Subcutaneous abdominal adipose tissue (tissue), 5 donors: ENCODE results near the gene DCHS1.
"Not testable (repeated sequence)": the region's sequence is repeated elsewhere in the genome, so short reads cannot be mapped to it uniquely, and the experiment has no call there.

ENCODE experiments used
- H3K27ac ChIP-seq: one replicate; pipeline ENCODE4 v1.7.0; 2013; ENCODE audit warnings: low read depth, mild to moderate bottlenecking, inconsistent platforms, low read length, moderate library complexity
- H3K27me3 ChIP-seq, 5 donors: one replicate each; pipeline ENCODE4 v1.7.0; 2013; ENCODE audit warnings: low read length in 5 of 5, inconsistent platforms in 1 of 5; ENCODE audit not compliant: control insufficient read depth in 5 of 5, insufficient read depth in 4 of 5
- H3K36me3 ChIP-seq, 5 donors: one replicate each; pipeline ENCODE4 v1.7.0; 2013; ENCODE audit warnings: low read length in 5 of 5; ENCODE audit not compliant: control insufficient read depth in 5 of 5, insufficient read depth in 5 of 5
- H3K4me1 ChIP-seq, 5 donors: one replicate each; pipeline ENCODE4 v1.7.0; 2013; ENCODE audit warnings: low read length in 5 of 5, mild to moderate bottlenecking in 3 of 5, moderate library complexity in 1 of 5; ENCODE audit not compliant: control insufficient read depth in 5 of 5, insufficient read depth in 5 of 5
- H3K4me3 ChIP-seq, 5 donors: one replicate each; pipeline ENCODE4 v1.7.0; 2013; ENCODE audit warnings: low read length in 5 of 5, low read depth in 1 of 5
- H3K9ac ChIP-seq, 5 donors: one replicate each; pipeline ENCODE4 v1.7.0; 2013; ENCODE audit warnings: low read length in 5 of 5, mild to moderate bottlenecking in 4 of 5, moderate library complexity in 3 of 5
- H3K9me3 ChIP-seq, 5 donors: one replicate each; pipeline ENCODE4 v1.7.0; 2013; ENCODE audit warnings: low read length in 5 of 5; ENCODE audit not compliant: control insufficient read depth in 5 of 5
- donor health status: healthy.
- donor health status: healthy.
- donor health status: healthy.
- donor health status: healthy.
- donor health status: healthy.

DCHS1 gene

GRCh38 chr11:6655790-6656583, at the start of gene DCHS1:
TSS of gene DCHS1 (minus strand) at chr11:6655809. CDS start at chr11:6641613, 14,196 bp downstream.
- Histone ChIP-seq H3K4me3 (peak within 1 kb of the TSS; percentile 62 to 75 (median 66)), H3K36me3 (no peaks in the 10 kb centered on the region), H3K27ac (peak within 1 kb of the TSS; percentile 63), H3K9me3 (no peaks in the 10 kb centered on the region), H3K4me1 (peaks cover 3 to 37% (median 6%) of the 10 kb centered on the region in 5 donors), H3K27me3 (peaks cover 0 to 12% (median 5%) of the 10 kb centered on the region in 5 donors), H3K9ac (peak within 1 kb of the TSS in 4 of 5 donors; percentile 49 to 65 (median 58))

GRCh38 chr11:6703247-6704063, 47.8 kb upstream of the DCHS1 start:
- Histone ChIP-seq H3K27me3 (no peaks in the 10 kb centered on the region), H3K9me3 (no peaks in the 10 kb centered on the region), H3K4me3 (no peak overlapping the region), H3K4me1 (peaks cover 4 to 21% (median 8%) of the 10 kb centered on the region in 5 donors), H3K9ac (no peak overlapping the region), H3K36me3 (no peaks in the 10 kb centered on the region), H3K27ac (no peak overlapping the region)

GRCh38 chr11:6701955-6702354, 46.3 kb upstream of the DCHS1 start:
- not testable (repeated sequence) for H3K9ac ChIP-seq, H3K36me3 ChIP-seq, H3K27ac ChIP-seq, H3K27me3 ChIP-seq, H3K9me3 ChIP-seq, H3K4me3 ChIP-seq
- peaks cover 4 to 21% (median 8%) of the 10 kb centered on the region in 5 donors for H3K4me1 ChIP-seq

- Histone ChIP-seq H3K4me1 (peaks cover 5 to 30% (median 18%) of the 10 kb centered on the region in 5 donors), H3K27me3 (no peaks in the 10 kb centered on the region), H3K9ac (no peak overlapping the region), H3K36me3 (no peaks in the 10 kb centered on the region), H3K4me3 (no peak overlapping the region), H3K27ac (peak overlapping the region; percentile 92), H3K9me3 (no peaks in the 10 kb centered on the region)
Measured at GRCh38 chr11:6695377-6695776, 39.8 kb upstream of the DCHS1 start.

- Histone ChIP-seq H3K27ac (peak overlapping the region; percentile 92), H3K9ac (no peak overlapping the region), H3K9me3 (no peaks in the 10 kb centered on the region), H3K27me3 (no peaks in the 10 kb centered on the region), H3K4me1 (peaks cover 5 to 30% (median 18%) of the 10 kb centered on the region in 5 donors), H3K36me3 (no peaks in the 10 kb centered on the region), H3K4me3 (no peak overlapping the region)
Measured at GRCh38 chr11:6694229-6694535, 38.6 kb upstream of the DCHS1 start.

GRCh38 chr11:6693342-6694228, 38.0 kb upstream of the DCHS1 start:
- peak overlapping the region; percentile 92 for H3K27ac ChIP-seq
- H3K27me3 ChIP-seq = no peaks in the 10 kb centered on the region
- H3K36me3 ChIP-seq = no peaks in the 10 kb centered on the region
- H3K4me1 ChIP-seq = peaks cover 5 to 30% (median 18%) of the 10 kb centered on the region in 5 donors
- H3K4me3 ChIP-seq = no peak overlapping the region
- peak overlapping the region in 1 of 5 donors; percentile 42 for H3K9ac ChIP-seq
- no peaks in the 10 kb centered on the region for H3K9me3 ChIP-seq

GRCh38 chr11:6692128-6692527, 36.5 kb upstream of the DCHS1 start:
- no peak overlapping the region for H3K4me3 ChIP-seq
- H3K9ac ChIP-seq = no peak overlapping the region
- H3K4me1 ChIP-seq = peaks cover 5 to 30% (median 18%) of the 10 kb centered on the region in 5 donors
- H3K27ac ChIP-seq = peak overlapping the region; percentile 27
- H3K27me3 ChIP-seq = no peaks in the 10 kb centered on the region
- H3K9me3 ChIP-seq = no peaks in the 10 kb centered on the region
- H3K36me3 ChIP-seq = no peaks in the 10 kb centered on the region

GRCh38 chr11:6690431-6691132, 35.0 kb upstream of the DCHS1 start:
- H3K27ac ChIP-seq, H3K9ac ChIP-seq, H3K36me3 ChIP-seq, H3K27me3 ChIP-seq, H3K4me3 ChIP-seq, H3K9me3 ChIP-seq: not testable (repeated sequence)
- H3K4me1 ChIP-seq = peaks cover 3 to 22% (median 12%) of the 10 kb centered on the region in 5 donors

- no peaks in the 10 kb centered on the region for H3K9me3 ChIP-seq
- H3K9ac ChIP-seq = no peak overlapping the region
- H3K36me3 ChIP-seq = no peaks in the 10 kb centered on the region
- no peak overlapping the region for H3K4me3 ChIP-seq
- H3K27me3 ChIP-seq = no peaks in the 10 kb centered on the region
- H3K4me1 ChIP-seq = peaks cover 0 to 7% (median 5%) of the 10 kb centered on the region in 5 donors
- H3K27ac ChIP-seq = no peak overlapping the region
Measured at GRCh38 chr11:6687876-6688275, 32.3 kb upstream of the DCHS1 start.
